Neural progenitor cell (in vitro differentiated cells): Measurements from ENCODE around the gene LMF1.

Experiments used
- EZH2 ChIP-seq: fragments of 200-600 bp; sonication (generic); IDR thresholded peaks from 2 replicates; pipeline ENCODE4 v1.6.1; 2017; ENCODE audit warnings: antibody characterized with exemption, mild to moderate bottlenecking, moderate library complexity
- EZH2phosphoT487 ChIP-seq: fragments of 200-600 bp; sonication (generic); IDR thresholded peaks from 2 replicates; pipeline ENCODE4 v1.6.1; 2017; ENCODE audit warnings: antibody characterized with exemption
- TF ChIP-seq, protein P1 (sequence below): fragments of 200-600 bp; sonication (generic); IDR thresholded peaks from 2 replicates; pipeline ENCODE4 v1.5.1; 2017; ENCODE audit warnings: antibody characterized with exemption, mild to moderate bottlenecking

DNA sequence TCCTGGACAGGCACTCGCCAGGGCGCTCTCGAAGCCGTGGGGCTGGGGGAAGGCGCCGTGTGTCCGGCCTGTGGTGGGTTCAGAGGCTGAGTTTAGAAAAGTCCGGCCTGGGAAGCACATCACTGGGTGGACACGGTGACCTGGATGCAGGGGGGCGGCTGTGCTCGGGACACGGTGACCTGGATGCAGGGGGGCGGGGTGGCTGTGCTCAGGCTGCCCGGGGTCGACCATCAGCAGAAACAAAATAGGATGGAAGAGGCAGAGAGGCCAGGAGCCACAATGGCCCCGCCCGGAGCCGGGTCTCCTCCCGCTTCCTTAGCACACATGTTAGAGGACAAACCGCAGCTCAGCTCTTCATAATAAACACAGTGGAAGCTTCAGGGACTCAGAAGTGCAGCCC lies 127.0 kb downstream of the LMF1 start:
- TF ChIP-seq, protein P1, sequence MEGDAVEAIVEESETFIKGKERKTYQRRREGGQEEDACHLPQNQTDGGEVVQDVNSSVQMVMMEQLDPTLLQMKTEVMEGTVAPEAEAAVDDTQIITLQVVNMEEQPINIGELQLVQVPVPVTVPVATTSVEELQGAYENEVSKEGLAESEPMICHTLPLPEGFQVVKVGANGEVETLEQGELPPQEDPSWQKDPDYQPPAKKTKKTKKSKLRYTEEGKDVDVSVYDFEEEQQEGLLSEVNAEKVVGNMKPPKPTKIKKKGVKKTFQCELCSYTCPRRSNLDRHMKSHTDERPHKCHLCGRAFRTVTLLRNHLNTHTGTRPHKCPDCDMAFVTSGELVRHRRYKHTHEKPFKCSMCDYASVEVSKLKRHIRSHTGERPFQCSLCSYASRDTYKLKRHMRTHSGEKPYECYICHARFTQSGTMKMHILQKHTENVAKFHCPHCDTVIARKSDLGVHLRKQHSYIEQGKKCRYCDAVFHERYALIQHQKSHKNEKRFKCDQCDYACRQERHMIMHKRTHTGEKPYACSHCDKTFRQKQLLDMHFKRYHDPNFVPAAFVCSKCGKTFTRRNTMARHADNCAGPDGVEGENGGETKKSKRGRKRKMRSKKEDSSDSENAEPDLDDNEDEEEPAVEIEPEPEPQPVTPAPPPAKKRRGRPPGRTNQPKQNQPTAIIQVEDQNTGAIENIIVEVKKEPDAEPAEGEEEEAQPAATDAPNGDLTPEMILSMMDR, result no peak
- TF ChIP-seq EZH2, result no peak
- no peak for TF ChIP-seq EZH2phosphoT487
